Fibroblast of skin of left biceps (primary cell): ENCODE measurements around the gene EVC2.

Source experiments
- DNase-seq, 2 experiments: peaks; one replicate each; pipeline ENCODE4 v3.0.0-alpha.2; 2013; ENCODE audit warnings: low read depth in 2 of 2

The EVC2 gene

GRCh38 chr4:5708449-5709206 lies at the start of gene EVC2:
TSS of gene EVC2 (minus strand) at chr4:5708559. CDS start at chr4:5708513, 46 bp downstream.
- peak in 1 of 2 experiments; percentile 18 for DNase-seq

GRCh38 chr4:5757954-5758353 lies 49.6 kb upstream of the EVC2 start:
- no peak for DNase-seq

- DNase-seq = no peak
Observed at GRCh38 chr4:5757536-5757935, 49.2 kb upstream of the EVC2 start.

GRCh38 chr4:5757091-5757490 lies 48.7 kb upstream of the EVC2 start:
- DNase-seq = no peak

- no peak for DNase-seq
Observed at GRCh38 chr4:5756271-5756670, 47.9 kb upstream of the EVC2 start.

GRCh38 chr4:5755679-5756078 lies 47.3 kb upstream of the EVC2 start:
- no peak for DNase-seq

- no peak for DNase-seq
Observed at GRCh38 chr4:5755161-5755560, 46.8 kb upstream of the EVC2 start.

- no peak for DNase-seq
Observed at GRCh38 chr4:5754529-5754881, 46.1 kb upstream of the EVC2 start.

GRCh38 chr4:5753766-5754528 lies 45.6 kb upstream of the EVC2 start:
- no peak for DNase-seq

GRCh38 chr4:5753366-5753765 lies 45.0 kb upstream of the EVC2 start:
- DNase-seq = no peak

- no peak for DNase-seq
Observed at GRCh38 chr4:5752376-5753184, 44.2 kb upstream of the EVC2 start.

- no peak for DNase-seq
Observed at GRCh38 chr4:5751666-5752375, 43.5 kb upstream of the EVC2 start.

GRCh38 chr4:5750946-5751665 lies 42.7 kb upstream of the EVC2 start:
- no peak for DNase-seq

GRCh38 chr4:5750052-5750945 lies 41.9 kb upstream of the EVC2 start:
- DNase-seq = peak in 1 of 2 experiments; percentile 44

GRCh38 chr4:5749568-5749967 lies 41.2 kb upstream of the EVC2 start:
- no peak for DNase-seq

GRCh38 chr4:5747738-5748375 lies 39.5 kb upstream of the EVC2 start:
- DNase-seq = peak; percentile 87

GRCh38 chr4:5746829-5747737 lies 38.7 kb upstream of the EVC2 start:
- no peak for DNase-seq

- no peak for DNase-seq
Observed at GRCh38 chr4:5746250-5746649, 37.9 kb upstream of the EVC2 start.
